ENCODE measurements around the gene XPNPEP1. TPM values are rescaled to one million over a fixed set of nuclear protein-coding genes. Genes with fewer than 3 reads are reported as not detected.

XPNPEP1 gene
- total RNA-seq, 4 donors from 2014 or later = 77.5 to 109 (median 100) TPM

DNA sequence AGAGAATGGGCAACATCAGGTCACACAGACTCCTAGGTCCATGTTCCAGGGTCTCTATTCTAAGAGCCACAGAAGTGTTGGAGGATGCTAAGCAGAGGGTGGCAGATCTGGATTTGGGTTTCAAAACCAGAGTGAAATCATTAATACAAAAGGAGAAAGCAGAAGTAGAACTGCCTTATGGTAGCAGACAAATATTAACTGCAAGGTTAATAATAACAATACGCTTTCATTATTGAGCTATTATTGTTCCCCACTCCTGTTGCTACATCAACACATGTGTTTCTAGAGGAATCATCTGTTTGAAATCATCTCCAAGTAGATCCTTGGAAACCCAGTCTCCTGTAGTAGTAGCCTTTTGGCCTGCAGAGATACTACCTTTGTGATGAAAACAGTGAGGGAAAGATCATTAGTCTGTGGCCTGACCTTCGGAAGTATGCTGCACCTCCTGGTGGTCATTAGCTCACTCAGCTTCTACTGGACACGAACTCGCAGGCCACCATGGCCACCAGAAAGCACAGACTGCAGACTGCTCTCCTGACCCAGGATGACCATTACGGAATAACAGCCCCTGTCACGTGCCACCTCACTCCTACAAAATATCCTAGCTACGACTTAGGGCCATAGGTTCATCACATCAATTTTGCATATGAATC is 84.6 kb downstream of the XPNPEP1 start:
- WGBS, 2 donors = 83 to 87% methylated on average over 7 of the region's 7 CpGs
- DNase-seq (ENCODE audit: low spot score in 2 of 2) = no peak

GRCh38 chr10:109837384-109837783 is 85.9 kb downstream of the XPNPEP1 start:
- intact Hi-C loops (cut with DNase I; ENCODE audit: low total_unique reads) = no loop called here
- DNase-seq (ENCODE audit: low spot score in 2 of 2) = no peak
- TF ChIP-seq CTCF (IDR thresholded peaks at IDR 0.05) (no peak), POLR2A (IDR thresholded peaks at IDR 0.05) (no peak)
- 44 to 49% methylated on average over 4 of the region's 4 CpGs for WGBS, 2 donors
- no peak overlapping the region for H3K4me3 ChIP-seq (ENCODE audit: low read depth, poor library complexity, severe bottlenecking)

More for the DNA sequence above, 84.6 kb downstream of the XPNPEP1 start:
- no peak overlapping the region for H3K4me3 ChIP-seq (ENCODE audit: low read depth, poor library complexity, severe bottlenecking)
- intact Hi-C loops (cut with DNase I; ENCODE audit: low total_unique reads) = no loop called here
- no peak for TF ChIP-seq CTCF (IDR thresholded peaks at IDR 0.05)

GRCh38 chr10:109835257-109835656 is 88.1 kb downstream of the XPNPEP1 start:
- H3K4me3 ChIP-seq (ENCODE audit: low read depth, poor library complexity, severe bottlenecking) = no peak overlapping the region
- no peak for DNase-seq (ENCODE audit: low spot score in 2 of 2)
- no peak for TF ChIP-seq CTCF (IDR thresholded peaks at IDR 0.05)
- no peak for TF ChIP-seq POLR2A (IDR thresholded peaks at IDR 0.05)
- intact Hi-C loops (cut with DNase I; ENCODE audit: low total_unique reads) = no loop called here
- WGBS, 2 donors = 42 to 54% methylated on average over 1 of the region's 1 CpG

DNA sequence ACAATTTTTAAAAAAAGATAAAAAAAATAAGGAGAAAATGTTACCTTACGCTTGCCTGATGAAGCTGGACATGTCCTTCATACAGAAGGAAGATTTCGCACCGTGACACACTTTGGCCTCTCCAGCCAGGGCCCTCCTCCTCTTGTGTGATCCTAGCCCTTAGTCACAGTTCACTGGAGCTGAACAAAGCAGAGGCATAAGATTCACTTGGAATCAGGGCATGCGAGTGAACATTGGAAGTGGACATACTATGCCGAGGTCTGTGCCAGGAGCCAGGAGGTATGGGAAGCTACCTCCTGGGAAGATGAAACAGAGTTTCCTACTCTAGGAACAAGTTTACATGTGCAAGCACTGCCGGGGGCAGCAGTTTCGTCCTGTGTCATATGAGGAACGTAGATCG is 91.5 kb downstream of the XPNPEP1 start:
- WGBS, 2 donors = 94% methylated on average over 9 of the region's 9 CpGs
- no peak for TF ChIP-seq POLR2A (IDR thresholded peaks at IDR 0.05)
- TF ChIP-seq CTCF (IDR thresholded peaks at IDR 0.05) = no peak
- intact Hi-C loops (cut with DNase I; ENCODE audit: low total_unique reads) = no loop called here
- no peak for DNase-seq (ENCODE audit: low spot score in 2 of 2)
- H3K4me3 ChIP-seq (ENCODE audit: low read depth, poor library complexity, severe bottlenecking) = no peak overlapping the region

GRCh38 chr10:109824206-109824605 is 99.1 kb downstream of the XPNPEP1 start:
- TF ChIP-seq CTCF (IDR thresholded peaks at IDR 0.05) = no peak
- TF ChIP-seq POLR2A (IDR thresholded peaks at IDR 0.05) = no peak
- DNase-seq (ENCODE audit: low spot score in 2 of 2) = no peak
- 50 to 57% methylated on average over 1 of the region's 1 CpG for whole genome bisulfite sequencing, 2 donors
- no peak overlapping the region for H3K4me3 ChIP-seq (ENCODE audit: low read depth, poor library complexity, severe bottlenecking)
- intact Hi-C loops (cut with DNase I; ENCODE audit: low total_unique reads) = no loop called here

- intact Hi-C loops (cut with DNase I; ENCODE audit: low total_unique reads) = no loop called here
- WGBS, 2 donors = 65 to 73% methylated on average over 3 of the region's 3 CpGs
- no peak for DNase-seq (ENCODE audit: low spot score in 2 of 2)
- no peak overlapping the region for H3K4me3 ChIP-seq (ENCODE audit: low read depth, poor library complexity, severe bottlenecking)
- TF ChIP-seq POLR2A (IDR thresholded peaks at IDR 0.05) (no peak), CTCF (IDR thresholded peaks at IDR 0.05) (no peak)
Observed at GRCh38 chr10:109823196-109823595, 100.1 kb downstream of the XPNPEP1 start.

All from lower leg skin (tissue), 4 donors.